HG02885 (cell line): ENCODE results near the gene SYTL3.

ENCODE experiments used
- ATAC-seq: cut with Tn5 transposase; IDR thresholded peaks from one replicate; pipeline ENCODE4 v1.9.1; 2021; ENCODE audit warnings: mild to moderate bottlenecking; ENCODE audit not compliant: unreplicated experiment, poor library complexity

SYTL3 gene

DNA sequence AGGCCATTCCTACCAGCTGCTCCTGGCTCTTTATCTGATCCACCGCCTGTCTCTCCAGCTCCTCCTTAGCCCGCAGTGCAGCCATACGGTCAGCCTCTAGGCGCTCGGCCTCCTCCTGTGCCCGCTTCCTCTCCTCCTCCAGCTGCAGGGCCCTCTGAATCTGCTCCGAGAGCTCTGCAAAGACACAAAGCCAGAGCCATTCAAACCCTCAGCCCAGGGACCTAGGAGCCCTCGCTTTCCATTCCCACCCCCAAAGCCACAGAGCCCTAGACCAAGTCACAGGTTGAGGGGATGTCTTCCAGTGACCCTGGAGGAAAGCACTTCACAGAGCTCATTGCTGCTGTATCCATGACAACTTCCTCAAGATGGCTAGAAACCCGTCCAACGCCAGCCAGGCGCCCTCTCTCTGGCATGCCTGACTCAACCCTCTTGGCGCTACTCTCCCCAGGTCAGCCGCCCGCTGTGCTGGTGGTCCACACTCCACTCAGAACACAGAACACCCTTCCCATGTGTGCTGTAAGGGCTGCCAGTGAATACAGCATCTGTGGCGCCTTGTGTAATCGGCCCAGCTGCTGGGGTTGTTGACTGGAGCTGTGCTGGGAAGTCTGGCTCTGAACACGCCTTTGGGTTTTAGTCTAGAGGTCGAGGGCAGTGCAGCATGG lies 120.0 kb downstream of the SYTL3 start:
- ATAC-seq, result no peak

DNA sequence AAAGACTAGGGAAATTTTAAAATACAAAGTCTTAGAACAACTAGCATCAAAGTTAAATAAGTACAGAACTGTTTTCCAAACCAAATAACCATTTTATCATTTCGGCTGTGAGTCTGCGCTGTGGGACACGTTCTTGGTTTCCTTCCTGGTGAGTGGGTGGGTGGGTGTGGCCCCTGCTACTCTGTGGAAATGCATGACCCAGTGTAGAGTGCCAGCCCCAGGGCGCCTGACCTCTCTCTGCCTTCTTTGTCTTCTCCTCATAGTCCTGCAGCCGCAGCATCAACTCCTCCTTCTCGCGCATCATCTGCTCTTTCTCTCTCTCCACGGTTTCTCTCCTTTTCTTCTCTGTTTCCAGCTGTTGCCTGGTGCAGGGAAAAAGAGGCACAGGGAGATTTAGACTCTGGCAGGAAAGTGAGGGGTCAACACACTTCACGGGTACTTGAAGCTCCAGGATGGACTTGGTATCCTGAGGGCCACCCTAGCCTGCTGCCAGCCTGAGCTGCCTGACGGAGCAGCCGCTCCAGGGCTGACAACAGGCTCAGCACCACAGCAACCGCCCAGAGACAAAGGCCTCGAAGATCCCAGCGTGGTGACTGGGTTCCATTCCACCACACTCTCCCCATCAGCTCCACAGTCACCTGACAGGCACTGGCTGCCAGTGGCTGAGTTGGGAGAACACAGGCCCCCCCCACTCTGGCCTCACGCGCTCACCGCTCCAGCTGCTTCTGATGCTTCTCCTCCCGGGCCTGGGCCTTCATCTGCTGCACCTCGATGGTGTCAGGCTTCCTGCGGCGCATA lies 120.9 kb downstream of the SYTL3 start:
- no peak for ATAC-seq

DNA sequence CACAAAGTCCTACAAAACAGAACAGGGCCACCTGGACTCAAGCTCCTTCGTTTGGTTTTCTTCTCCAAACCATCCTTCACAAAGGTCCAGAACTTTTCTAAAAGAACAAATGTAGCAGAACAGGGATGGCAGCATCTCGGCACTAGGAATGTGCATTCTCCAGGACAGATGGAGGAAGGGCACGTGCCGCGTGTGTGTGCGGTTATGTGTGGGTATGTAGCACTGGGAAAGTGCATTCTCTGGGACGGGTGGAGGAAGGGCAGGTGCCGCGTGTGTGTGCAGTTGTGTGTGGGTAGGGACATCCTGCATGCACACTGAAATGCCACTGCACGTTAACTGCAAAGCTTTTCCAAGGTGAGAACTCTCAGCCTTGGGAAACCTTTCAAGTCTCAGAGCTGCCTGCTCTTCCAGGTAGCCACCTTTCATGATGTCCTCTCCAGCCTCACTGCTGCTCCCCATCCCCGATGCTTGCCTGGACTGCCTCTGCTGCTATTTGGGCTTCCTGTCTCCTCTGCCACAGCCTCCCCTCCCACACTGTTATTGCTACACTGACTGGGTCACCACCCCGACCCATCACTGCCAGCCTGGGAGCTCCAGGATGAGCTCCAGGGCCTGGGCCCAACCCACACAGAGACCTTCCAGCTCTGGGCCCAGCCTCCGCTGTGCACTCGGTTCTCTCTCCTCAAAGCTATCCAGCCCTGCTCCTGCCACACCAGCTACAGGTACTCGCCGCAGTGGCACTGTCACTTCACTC lies 121.7 kb downstream of the SYTL3 start:
- no peak for ATAC-seq

DNA sequence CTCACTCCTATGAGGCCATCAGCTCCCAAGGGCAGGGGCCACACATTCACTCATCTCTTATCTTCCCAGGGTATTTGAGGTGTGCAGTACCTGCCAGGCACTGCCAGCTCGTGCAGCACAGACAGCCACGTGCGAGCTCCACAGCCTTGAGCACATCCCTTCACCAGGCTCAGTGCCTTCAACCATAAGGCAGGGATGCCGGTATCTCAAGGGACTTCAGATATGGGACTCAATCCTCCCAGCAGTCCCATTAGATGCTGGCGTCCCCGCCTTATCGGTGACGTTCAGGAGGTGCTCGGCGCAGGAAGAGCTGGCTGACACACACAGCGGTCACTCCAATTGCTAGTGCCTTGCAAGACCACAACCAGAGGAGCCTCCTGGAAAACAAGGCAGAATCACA lies 122.3 kb downstream of the SYTL3 start:
- ATAC-seq, result no peak

DNA sequence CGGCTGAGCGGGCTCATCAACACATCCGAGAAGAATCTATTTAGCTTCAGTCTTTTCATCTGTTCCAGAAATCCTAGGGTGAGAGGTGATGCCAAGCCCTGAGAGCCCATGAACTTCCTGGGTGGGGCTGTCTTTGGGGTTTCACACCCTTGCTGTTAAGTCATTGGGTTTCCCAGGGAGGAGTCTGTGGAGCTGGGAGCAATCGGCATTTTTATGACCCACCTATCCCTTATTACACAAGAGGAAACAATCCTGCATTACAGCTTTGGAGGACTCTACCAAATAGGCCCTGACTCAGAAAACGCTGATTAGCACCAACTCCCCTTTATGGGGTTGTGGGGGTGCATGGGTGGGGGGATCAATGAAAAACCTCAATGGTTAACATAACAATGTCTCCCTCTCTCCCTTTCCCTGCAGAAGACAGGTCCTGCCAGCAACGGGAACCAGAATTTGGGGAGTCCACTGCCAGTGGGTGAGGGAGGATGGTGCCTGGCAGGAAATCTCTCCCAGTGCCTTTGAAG lies 123.1 kb downstream of the SYTL3 start:
- ATAC-seq, result no peak

DNA sequence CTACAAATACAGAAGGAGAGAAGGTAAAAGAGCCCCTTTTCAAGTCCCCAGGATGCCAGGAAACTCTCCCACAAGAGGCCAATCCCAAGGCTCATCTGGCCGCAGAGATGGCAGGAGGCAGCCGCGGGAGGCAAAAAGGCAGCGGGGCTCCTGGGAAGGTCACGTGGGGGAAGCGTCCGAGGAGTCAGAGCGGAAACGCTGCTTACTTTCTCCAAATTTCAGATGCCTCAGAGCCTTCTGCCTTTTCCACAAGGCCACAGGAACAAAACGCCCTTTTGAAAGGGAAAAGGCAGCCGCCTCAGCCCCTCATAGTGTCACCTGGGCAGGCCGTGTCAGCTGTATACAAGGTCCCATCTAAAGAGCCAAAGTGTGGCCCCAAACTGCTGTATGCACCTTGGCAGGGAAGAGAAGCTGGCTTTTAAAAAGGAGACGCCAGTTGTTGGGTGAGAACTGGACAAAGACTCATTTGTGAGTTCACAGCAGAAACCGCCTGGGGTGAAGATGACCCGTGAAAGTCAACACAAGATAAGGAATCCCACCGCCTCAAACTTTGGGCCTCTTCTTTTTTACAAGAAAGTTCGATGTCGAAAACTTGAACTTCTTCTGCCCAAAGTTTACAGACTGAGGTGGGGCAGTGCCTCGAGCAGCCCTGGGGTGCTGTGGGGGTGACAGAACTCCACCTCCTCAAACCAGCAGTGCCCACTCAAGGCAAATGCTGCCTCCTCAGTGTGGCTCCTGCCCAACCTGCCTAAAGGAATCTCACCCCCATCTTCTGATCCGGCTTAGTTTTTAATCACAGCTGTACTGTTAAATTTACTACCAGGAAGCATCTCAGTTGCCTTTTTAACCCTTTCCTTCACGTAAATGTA lies 124.0 kb downstream of the SYTL3 start:
- ATAC-seq, result no peak

DNA sequence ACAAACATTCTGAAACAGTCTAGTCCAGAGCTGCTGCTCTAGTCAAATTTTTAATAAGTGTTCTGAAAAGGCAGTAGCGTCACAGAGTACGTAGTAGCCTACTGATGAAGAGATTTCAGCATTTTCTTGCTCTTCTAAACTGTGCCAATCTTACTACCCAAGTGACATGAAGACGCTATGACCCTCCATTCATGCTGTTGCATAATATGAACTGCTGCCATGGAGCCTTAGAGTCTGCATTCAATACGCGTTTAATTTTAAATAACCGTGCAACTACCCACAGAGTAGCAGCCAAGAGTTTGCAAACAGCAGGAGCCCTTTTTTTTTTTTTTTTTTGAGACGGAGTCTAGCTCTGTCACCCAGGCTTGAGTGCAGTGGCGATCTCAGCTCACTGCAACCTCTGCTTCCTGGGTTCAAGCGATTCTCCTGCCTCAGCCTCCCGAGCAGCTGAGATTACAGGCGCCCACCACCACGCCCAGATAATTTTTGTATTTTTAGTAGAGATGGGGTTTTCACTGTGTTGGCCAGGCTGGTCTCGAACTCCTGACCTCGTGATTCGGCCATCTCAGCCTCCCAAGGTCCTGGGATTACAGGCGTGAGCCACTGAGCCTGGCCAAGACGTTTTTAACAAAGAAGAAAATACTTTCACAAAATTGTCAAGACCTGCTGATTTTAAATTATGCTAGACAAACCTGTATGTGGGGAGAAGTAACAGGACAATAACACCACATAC lies 125.0 kb downstream of the SYTL3 start:
- ATAC-seq, result no peak

DNA sequence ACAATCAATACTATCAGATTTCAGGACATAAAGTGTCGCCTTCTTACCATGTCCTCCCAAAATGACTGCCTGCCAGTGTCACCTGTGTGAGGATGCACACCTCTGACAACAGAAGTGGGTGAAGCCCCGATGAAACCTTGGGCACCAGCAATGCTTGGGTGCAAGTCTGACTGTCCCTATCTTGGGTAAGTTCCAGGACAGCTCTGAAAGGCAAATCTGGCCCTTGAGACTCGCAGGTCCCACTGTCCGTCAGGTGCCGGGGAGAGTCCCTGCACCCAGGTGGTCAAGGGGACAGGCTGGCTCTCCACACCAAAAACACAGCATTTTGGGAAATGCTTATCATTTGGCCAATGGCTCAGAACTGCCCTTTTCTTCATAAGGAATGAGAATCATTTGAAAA lies 126.0 kb downstream of the SYTL3 start:
- no peak for ATAC-seq

DNA sequence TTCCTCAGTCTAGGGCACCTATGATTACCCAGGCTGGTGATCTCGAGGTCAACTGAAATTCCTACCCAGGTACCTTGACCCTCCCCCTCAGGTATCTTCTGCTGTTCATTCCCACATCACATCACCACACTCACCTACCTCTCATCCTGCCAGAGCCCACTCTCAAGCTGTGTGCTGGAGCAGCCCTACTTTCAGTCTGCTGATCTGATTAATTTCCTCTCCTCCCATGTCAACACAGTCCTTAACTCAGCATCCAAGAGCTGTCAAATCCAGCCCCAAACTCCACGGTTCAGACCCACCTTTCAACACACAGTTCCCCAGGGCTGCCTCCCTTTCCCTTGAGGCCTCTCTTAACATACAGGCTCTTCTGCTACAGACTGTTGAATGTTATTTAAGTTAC lies 126.9 kb downstream of the SYTL3 start:
- no peak for ATAC-seq

DNA sequence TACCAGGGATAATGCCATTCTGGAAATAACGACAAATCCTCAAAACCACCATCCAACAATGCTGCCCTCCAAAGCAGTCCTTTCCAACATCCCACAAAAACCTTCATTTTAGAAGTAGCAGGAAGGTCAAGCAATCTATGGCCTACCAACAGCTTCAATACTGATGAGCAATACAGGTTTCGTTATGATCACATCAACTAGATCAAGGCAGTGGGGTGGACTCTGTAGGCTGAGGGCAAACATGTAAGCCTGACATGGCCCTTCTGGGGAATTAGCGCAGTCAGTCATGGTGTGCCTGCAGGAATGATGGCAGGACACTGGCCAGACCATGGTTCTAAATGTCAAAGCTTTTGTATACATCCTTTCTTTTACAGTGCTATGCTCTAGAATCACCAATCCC lies 127.7 kb downstream of the SYTL3 start:
- no peak for ATAC-seq

DNA sequence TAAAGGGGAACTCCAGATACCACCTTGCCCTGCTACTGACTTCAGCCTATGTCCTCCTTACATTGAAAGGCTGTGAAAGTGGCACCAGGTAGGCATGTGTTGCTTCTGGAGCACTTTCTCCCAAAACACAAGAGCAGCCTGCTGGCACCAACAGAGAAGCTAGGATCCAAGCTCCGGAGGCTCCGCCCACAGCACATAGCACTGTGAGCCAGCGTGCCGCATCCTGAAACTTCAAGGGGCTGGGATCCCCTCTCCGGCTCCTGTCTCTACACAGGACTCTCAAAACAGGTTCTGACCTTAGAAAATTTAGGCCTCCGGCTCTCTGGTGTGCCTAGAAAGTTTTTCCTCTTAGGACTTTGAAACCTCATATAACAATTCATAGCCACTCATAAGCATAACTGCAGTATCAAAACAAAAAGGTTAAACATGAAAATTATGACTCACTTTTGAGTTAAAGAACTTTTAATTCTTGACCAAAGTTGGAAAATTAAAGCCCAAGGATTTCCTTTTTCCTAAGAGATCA lies 128.2 kb downstream of the SYTL3 start:
- no peak for ATAC-seq

DNA sequence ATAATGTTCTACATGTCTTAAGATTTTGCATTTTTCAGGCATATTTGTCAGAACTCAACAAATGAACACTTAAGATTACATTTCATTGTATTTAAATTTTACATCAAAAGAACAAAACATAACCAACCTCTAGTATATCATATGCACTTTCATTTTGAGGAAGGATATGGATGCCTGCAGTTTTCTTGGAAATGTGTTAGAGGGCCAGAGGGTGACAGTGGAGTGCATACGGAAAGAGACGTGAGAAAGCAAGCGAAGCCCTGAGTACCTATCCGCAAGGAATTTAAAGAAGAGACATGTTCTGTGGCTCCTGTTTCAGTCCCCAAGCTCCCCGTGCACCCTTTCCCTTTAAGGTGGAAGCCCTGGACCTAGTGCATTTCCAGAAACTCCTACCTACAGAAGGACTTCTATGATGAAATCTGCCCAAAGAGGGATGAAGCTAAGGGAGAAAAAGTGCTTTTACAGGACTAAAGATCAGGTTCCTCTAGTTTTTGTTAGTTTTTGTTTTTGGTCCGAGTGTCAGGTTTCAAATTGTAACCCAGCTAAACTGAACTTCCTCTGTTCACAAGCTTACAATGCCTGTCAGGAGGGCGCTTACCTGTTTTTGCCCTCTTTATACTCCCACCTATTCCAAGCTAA lies 130.5 kb downstream of the SYTL3 start:
- no peak for ATAC-seq

DNA sequence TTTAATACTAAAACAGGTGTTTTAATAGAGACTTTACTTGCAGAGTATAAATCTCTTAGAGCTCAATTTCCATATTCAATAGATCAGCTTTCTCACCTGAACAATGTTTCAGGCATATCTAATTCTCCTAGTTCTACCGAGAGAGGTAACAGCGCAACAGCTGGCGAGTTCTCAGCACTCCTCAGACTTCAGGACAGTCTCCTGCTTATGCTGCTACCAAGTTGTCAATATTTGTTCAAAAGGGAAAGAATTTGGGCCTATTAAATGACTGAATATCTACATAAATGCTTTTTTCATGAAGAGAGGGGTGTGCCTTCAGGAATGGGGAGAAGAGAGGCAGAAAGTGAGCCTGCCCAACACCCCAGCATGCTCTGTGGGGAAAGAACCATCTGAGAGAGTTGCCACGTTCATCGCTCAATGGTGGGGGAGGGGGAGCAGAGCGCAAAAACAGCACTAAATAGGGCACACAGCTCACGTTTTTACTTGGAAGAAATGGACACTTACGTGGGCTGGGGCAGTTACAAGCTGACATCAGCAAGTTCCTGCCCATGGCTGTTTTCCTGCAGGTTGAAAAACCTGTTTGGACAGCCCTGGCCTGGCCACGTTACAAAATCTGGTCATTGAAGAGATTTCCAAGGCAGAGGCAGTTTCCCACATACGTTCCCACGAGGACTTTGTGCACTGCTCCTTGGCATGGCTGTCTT lies 131.3 kb downstream of the SYTL3 start:
- no peak for ATAC-seq

DNA sequence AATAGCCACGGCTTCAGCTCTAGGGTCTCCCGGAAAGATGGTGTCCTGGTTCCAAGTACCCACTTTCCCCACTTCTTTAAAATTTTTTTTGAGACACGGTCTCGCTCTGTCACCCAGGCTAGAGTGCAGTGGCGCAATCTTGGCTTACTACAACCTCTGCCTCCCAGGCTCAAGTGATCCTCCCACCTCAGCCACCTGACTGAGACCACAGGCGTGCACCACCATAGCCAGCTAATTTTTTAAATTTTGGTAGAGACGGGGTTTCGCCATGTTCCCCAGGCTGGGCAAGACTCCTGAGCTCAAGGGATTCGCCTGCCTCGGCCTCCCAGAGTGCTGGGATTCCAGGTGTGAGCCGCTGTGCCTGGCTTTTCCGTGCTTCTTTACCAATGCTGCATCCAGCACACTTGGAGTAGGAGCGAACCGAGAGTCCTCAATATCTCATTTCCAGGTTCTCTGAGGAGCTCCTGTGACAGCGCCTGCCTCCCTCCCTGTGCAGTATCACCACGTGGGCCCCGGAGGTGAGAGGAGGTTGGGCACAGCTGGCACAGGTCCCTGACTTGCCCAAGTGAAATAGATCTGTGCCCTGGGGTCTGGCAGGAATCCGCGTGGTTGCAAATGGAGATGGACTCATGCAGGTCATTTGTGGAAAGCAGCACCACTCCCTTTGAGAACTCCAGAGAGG lies 132.0 kb downstream of the SYTL3 start:
- ATAC-seq, result no peak

DNA sequence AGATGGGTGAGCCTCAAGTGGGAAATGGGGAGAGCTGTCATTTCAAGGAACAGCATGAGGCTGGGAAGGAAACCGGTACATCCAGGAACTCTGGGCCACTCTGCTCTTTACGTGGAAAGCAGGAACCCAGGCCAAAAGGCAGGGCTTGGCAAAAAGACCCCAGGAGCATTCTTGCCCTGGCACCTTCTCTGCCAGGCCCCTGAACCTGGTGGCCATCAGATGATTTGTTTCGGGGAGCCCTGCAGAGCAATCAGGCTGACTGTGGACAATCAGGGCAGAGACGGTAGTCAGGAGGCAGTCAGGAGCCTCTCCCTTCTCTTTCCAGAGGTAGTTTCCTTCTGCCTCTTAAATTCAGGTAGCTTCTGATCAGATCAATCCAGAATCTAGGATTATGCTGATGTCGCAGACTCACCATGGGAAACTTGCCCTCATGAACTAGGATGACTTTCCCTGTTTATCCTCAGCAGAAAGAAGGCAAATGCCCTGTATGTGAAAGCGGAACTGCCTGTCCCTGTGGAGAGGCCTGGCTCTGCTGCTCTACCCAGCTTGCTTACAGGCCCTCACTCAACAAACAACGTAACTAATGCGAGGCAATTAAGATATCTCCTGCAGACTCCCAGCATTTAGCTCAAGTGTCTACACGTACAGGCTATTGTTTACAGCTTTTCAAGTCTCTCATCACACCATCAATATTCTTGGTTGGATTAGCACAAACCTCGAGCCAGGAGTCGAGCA lies 132.7 kb downstream of the SYTL3 start:
- ATAC-seq, result no peak

DNA sequence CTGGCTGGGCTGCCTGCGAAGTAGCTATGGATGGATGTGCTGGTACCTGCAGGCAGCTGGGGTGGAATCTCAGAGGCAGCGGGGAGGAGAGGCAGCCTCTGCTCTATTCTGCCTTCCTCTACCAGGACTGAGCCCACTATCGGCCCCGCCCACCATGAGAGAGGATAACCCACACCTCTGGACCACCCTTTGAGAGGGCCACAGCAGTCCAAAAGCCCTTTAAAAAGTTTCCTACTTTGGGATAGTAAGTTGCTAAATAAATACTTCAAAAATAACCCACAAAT lies 133.3 kb downstream of the SYTL3 start:
- no peak for ATAC-seq

DNA sequence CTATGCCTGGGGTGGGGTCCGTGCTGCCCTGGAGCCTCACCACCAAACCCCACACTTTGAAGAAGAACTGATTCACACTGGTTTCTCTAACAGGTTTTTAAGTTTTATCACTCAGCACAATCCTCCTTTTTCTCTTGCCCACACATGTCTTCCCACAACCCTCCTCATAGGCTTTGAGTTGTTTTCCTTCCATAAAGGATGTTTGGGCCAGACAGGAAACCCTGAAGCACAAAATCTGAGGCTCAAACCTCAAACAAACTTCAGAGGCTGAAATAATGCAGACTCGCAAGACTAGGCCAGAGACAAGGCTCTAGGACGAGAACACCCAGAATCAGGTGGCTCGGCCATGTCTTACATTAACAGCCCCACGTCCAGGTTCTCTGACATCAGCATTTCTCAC lies 134.0 kb downstream of the SYTL3 start:
- no peak for ATAC-seq
